ENCODE data around the gene CHST11. TPM values are rescaled to one million over a fixed set of nuclear protein-coding genes. Genes with fewer than 3 reads are reported as not detected.

Gene CHST11
- total and polyA plus RNA-seq, 2 of the 4 experiments (the other 2 are of a cell fraction), result 1.4 to 2.7 TPM

GRCh38 chr12:104802208-104802607 is 345.5 kb downstream of the CHST11 start:
- DNase-seq, result no peak
- TF ChIP-seq MXI1 (IDR thresholded peaks at IDR 0.05; ENCODE audit: borderline replicate concordance, low read depth, low read length) (no peak), RFX5 (IDR thresholded peaks at IDR 0.05; ENCODE audit: low read depth, low read length) (no peak), CTCF (conservative IDR thresholded peaks at IDR 0.05; ENCODE audit: low read depth, low read length) (no peak), ELK1 (IDR thresholded peaks at IDR 0.05; ENCODE audit: borderline replicate concordance, low read depth, low read length) (no peak), POLR2A (IDR thresholded peaks at IDR 0.05; ENCODE audit: low read depth, low read length) (no peak), FOS (IDR thresholded peaks at IDR 0.05; ENCODE audit: low read depth, low read length) (no peak), CEBPB (IDR thresholded peaks at IDR 0.05; ENCODE audit: low read depth, low read length) (no peak)
- dilution Hi-C loops (cut with HindIII; ENCODE audit: low sequenced_read_pairs, unreplicated experiment), result no loop called here

More at GRCh38 chr12:104802208-104802607, 345.5 kb downstream of the CHST11 start:
- Histone ChIP-seq H4K20me1 (ENCODE audit: insufficient read depth, low read length) (no peaks in the 10 kb centered on the region), H3K36me3 (ENCODE audit: control insufficient read depth, insufficient read depth, low read length) (no peaks in the 10 kb centered on the region), H4K8ac (ENCODE audit: low read depth in 2 of 2, low read length in 2 of 2) (no peak overlapping the region), H3K9me3 (ENCODE audit: control insufficient read depth, insufficient read depth, low read length) (no peaks in the 10 kb centered on the region), H3K23ac (ENCODE audit: low read depth, low read length) (no peak overlapping the region), H3K4me3 (ENCODE audit: insufficient read depth, low read depth, low read length) (no peak overlapping the region), H3K27me3 (ENCODE audit: control insufficient read depth, insufficient read depth, low read length) (peaks cover 5% of the 10 kb centered on the region; the same call in 1 of the 2 replicates), H3K27ac (ENCODE audit: insufficient read depth, low read length) (no peak overlapping the region), H4K5ac (ENCODE audit: low read depth, low read length) (no peak overlapping the region), H2BK5ac (ENCODE audit: low read depth, low read length, poor library complexity, severe bottlenecking) (no peak overlapping the region), H3K4me1 (ENCODE audit: control insufficient read depth, insufficient read depth, low read length) (no peaks in the 10 kb centered on the region), H3K79me1 (ENCODE audit: low read depth in 1 of 2, low read length in 2 of 2) (no peaks in the 10 kb centered on the region), H3K9ac (ENCODE audit: low read depth, low read length) (no peak overlapping the region), H2AK9ac (replicated peaks; ENCODE audit: low read depth, low read length, poor library complexity) (no peak overlapping the region), H3K4ac (ENCODE audit: low read depth, low read length) (no peak overlapping the region), H3K18ac (ENCODE audit: low read depth, low read length) (no peak overlapping the region), H3K4me2 (ENCODE audit: low read depth, low read length) (no peak overlapping the region), H2AFZ (replicated peaks; ENCODE audit: low read length, poor library complexity) (no peak overlapping the region), H2BK20ac (ENCODE audit: low read depth, low read length) (no peak overlapping the region), H3K14ac (replicated peaks; ENCODE audit: low read depth, low read length) (no peak overlapping the region), H2AK5ac (ENCODE audit: low read depth, low read length) (no peak overlapping the region), H3K56ac (ENCODE audit: extremely low read depth, insufficient read depth, low read length) (no peak overlapping the region), H2BK120ac (ENCODE audit: low read depth, low read length) (no peak overlapping the region), H2BK15ac (ENCODE audit: low read depth, low read length) (no peak overlapping the region), H4K91ac (ENCODE audit: insufficient read depth, low read depth, low read length) (no peak overlapping the region), H3K9me1 (ENCODE audit: insufficient read depth, low read length) (no peaks in the 10 kb centered on the region; the same call in 1 of the 2 replicates)
- no TSS peak for BruUV-seq (replicated peaks)
- no peak for ATAC-seq (ENCODE audit: low read depth)
- CTCF ChIA-PET, result no interaction called here
- no CpG with 5 or more reads among the region's 3 CpGs for WGBS, 2 experiments (ENCODE audit: extremely low coverage in 2 of 2, insufficient read length in 1 of 2)
- POLR2A ChIA-PET (ENCODE audit: unreplicated experiment), result no interaction called here
- intact Hi-C loops (cut with micrococcal nuclease), result no loop called here
- in situ Hi-C loops (cut with MboI; ENCODE audit: low sequenced_read_pairs), result no loop called here
